ENCODE results near the gene EXOC1. TPM values are rescaled to one million over a fixed set of nuclear protein-coding genes. Genes with fewer than 3 reads are reported as not detected.

Gene EXOC1
- total RNA-seq, 1 donor from 2014 or later, result 27.3 TPM

GRCh38 chr4:55854129-55854528, 681 bp downstream of the EXOC1 start:
- no peak overlapping the region for H3K4me3 Mint-ChIP-seq
- no peak overlapping the region for H3K27ac Mint-ChIP-seq (ENCODE audit: unreplicated experiment)
- peaks cover 5% of the 10 kb centered on the region for H3K9me3 Mint-ChIP-seq
- no peak for DNase-seq (ENCODE audit: low read depth, low spot score)
- TF ChIP-seq, protein P1, sequence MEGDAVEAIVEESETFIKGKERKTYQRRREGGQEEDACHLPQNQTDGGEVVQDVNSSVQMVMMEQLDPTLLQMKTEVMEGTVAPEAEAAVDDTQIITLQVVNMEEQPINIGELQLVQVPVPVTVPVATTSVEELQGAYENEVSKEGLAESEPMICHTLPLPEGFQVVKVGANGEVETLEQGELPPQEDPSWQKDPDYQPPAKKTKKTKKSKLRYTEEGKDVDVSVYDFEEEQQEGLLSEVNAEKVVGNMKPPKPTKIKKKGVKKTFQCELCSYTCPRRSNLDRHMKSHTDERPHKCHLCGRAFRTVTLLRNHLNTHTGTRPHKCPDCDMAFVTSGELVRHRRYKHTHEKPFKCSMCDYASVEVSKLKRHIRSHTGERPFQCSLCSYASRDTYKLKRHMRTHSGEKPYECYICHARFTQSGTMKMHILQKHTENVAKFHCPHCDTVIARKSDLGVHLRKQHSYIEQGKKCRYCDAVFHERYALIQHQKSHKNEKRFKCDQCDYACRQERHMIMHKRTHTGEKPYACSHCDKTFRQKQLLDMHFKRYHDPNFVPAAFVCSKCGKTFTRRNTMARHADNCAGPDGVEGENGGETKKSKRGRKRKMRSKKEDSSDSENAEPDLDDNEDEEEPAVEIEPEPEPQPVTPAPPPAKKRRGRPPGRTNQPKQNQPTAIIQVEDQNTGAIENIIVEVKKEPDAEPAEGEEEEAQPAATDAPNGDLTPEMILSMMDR (conservative IDR thresholded peaks at IDR 0.05), result no peak
- H3K4me1 Mint-ChIP-seq, result no peaks in the 10 kb centered on the region
- H3K36me3 Mint-ChIP-seq (ENCODE audit: low read depth), result peaks cover 4% of the 10 kb centered on the region
- peaks cover 39% of the 10 kb centered on the region for H3K27me3 Mint-ChIP-seq (ENCODE audit: low read depth)

- peaks cover 5% of the 10 kb centered on the region for H3K27me3 Mint-ChIP-seq (ENCODE audit: low read depth)
- H3K9me3 Mint-ChIP-seq, result peaks cover 5% of the 10 kb centered on the region
- no peak overlapping the region for H3K27ac Mint-ChIP-seq (ENCODE audit: unreplicated experiment)
- TF ChIP-seq, protein P1 (conservative IDR thresholded peaks at IDR 0.05), result no peak
- H3K4me3 Mint-ChIP-seq, result no peak overlapping the region
- no peak for DNase-seq (ENCODE audit: low read depth, low spot score)
- H3K36me3 Mint-ChIP-seq (ENCODE audit: low read depth), result peaks cover 4% of the 10 kb centered on the region
- no peaks in the 10 kb centered on the region for H3K4me1 Mint-ChIP-seq
Observed at GRCh38 chr4:55857586-55857985, 4.1 kb downstream of the EXOC1 start.

GRCh38 chr4:55859711-55860110, 6.3 kb downstream of the EXOC1 start:
- Mint-ChIP-seq H3K9me3 (no peaks in the 10 kb centered on the region), H3K4me1 (no peaks in the 10 kb centered on the region), H3K36me3 (ENCODE audit: low read depth) (peaks cover under 1% of the 10 kb centered on the region), H3K4me3 (no peak overlapping the region), H3K27ac (ENCODE audit: unreplicated experiment) (no peak overlapping the region), H3K27me3 (ENCODE audit: low read depth) (no peaks in the 10 kb centered on the region)
- no peak for DNase-seq (ENCODE audit: low read depth, low spot score)
- TF ChIP-seq, protein P1 (conservative IDR thresholded peaks at IDR 0.05), result no peak

- Mint-ChIP-seq H3K27me3 (ENCODE audit: low read depth) (no peaks in the 10 kb centered on the region), H3K36me3 (ENCODE audit: low read depth) (peaks cover 5% of the 10 kb centered on the region), H3K27ac (ENCODE audit: unreplicated experiment) (no peak overlapping the region), H3K9me3 (no peaks in the 10 kb centered on the region), H3K4me1 (no peaks in the 10 kb centered on the region), H3K4me3 (no peak overlapping the region)
- no peak for DNase-seq (ENCODE audit: low read depth, low spot score)
- TF ChIP-seq, protein P1 (conservative IDR thresholded peaks at IDR 0.05), result no peak
Observed at GRCh38 chr4:55864577-55865223, 11.3 kb downstream of the EXOC1 start.

- H3K4me3 Mint-ChIP-seq, result no peak overlapping the region
- TF ChIP-seq, protein P1 (conservative IDR thresholded peaks at IDR 0.05), result no peak
- no peak overlapping the region for H3K27ac Mint-ChIP-seq (ENCODE audit: unreplicated experiment)
- no peak for DNase-seq (ENCODE audit: low read depth, low spot score)
- H3K4me1 Mint-ChIP-seq, result no peaks in the 10 kb centered on the region
- H3K27me3 Mint-ChIP-seq (ENCODE audit: low read depth), result no peaks in the 10 kb centered on the region
- H3K9me3 Mint-ChIP-seq, result no peaks in the 10 kb centered on the region
- peaks cover 5% of the 10 kb centered on the region for H3K36me3 Mint-ChIP-seq (ENCODE audit: low read depth)
Observed at GRCh38 chr4:55865228-55865806, 11.9 kb downstream of the EXOC1 start.

All from neural crest cell (in vitro differentiated cells).